ENCODE measurements around the gene OR8B4. TPM values are rescaled to one million over a fixed set of nuclear protein-coding genes. Genes with fewer than 3 reads are reported as not detected.

The OR8B4 gene
- total RNA-seq, 1 experiment from 2014 or later = not detected

DNA sequence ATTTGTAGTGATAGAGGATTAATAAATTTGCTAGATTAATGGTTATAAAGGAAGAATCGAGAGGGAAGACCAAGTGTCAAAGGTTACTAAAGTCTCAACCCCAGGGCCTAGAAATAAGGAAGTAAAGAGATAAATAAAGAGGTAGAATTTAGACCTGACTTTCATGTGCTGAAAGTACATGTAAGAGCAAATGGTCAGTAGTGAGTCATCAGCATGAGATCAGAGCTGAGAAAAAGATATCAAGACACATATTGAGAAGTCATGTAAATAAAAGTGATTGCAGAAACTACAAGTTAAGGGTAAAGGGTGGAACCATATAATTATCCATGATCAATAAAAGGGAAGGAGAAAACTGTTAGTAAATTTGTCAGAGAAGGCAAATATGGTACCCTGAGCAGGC lies 22.2 kb upstream of the OR8B4 start:
- Histone ChIP-seq H2AFZ (ENCODE audit: low read depth, low read length, poor library complexity, severe bottlenecking) (no peak overlapping the region), H3K27ac (ENCODE audit: low read depth, low read length) (no peak overlapping the region), H3K4me3 (replicated peaks in 1 of 2; ENCODE audit: low read depth in 1 of 2, low read length in 2 of 2) (no peak overlapping the region), H3K79me2 (ENCODE audit: insufficient read depth, low read length) (no peaks in the 10 kb centered on the region), H3K36me3 (ENCODE audit: control insufficient read depth in 1 of 2, insufficient read depth in 2 of 2, low read length in 2 of 2) (no peaks in the 10 kb centered on the region), H3K27me3 (ENCODE audit: insufficient read depth, low read length) (peaks cover 32% of the 10 kb centered on the region; the same call in 1 of the 2 replicates), H3K9me2 (ENCODE audit: insufficient read depth) (no peaks in the 10 kb centered on the region), H3K9ac (ENCODE audit: low read length) (no peak overlapping the region), H3K9me3 (ENCODE audit: control insufficient read depth in 1 of 2, insufficient read depth in 1 of 2, low read depth in 1 of 2, low read length in 2 of 2) (no peaks in the 10 kb centered on the region), H3K4me1 (ENCODE audit: control insufficient read depth in 1 of 2, insufficient read depth in 2 of 2, low read length in 2 of 2) (no peaks in the 10 kb centered on the region), H3K4me2 (ENCODE audit: low read length) (no peak overlapping the region), H4K20me1 (ENCODE audit: insufficient read depth) (no peaks in the 10 kb centered on the region)
- ATAC-seq (no peak), DNase-seq (ENCODE audit: low read depth, low spot score) (no peak)
- ChIA-PET POLR2A (no interaction called here), RAD21 (ENCODE audit: low non-redundant PET in 1 of 2, low total read pairs in 2 of 2, uncharacterized antibody in 2 of 2, unreplicated experiment in 2 of 2) (no interaction called here), CTCF (no interaction called here)
- intact Hi-C loops (cut with micrococcal nuclease) = no loop called here
- TF ChIP-seq RAD21 (IDR thresholded peaks at IDR 0.05; ENCODE audit: low read depth) (no peak), ZNF274 (IDR thresholded peaks at IDR 0.05; ENCODE audit: low read depth, low read length) (no peak), ELF1 (IDR thresholded peaks at IDR 0.05; ENCODE audit: borderline replicate concordance, low read depth) (no peak), JUND (IDR thresholded peaks at IDR 0.05) (no peak), EGR1 (IDR thresholded peaks at IDR 0.05; ENCODE audit: low read depth) (no peak), ZFX (IDR thresholded peaks at IDR 0.05) (no peak), CEBPB (IDR thresholded peaks at IDR 0.05; ENCODE audit: low read depth) (no peak), SRF (IDR thresholded peaks at IDR 0.05; ENCODE audit: low read depth) (no peak), POLR2A (IDR thresholded peaks at IDR 0.05; ENCODE audit: borderline replicate concordance, extremely low read depth, insufficient read depth, insufficient read length) (no peak), POLR2AphosphoS5 (IDR thresholded peaks at IDR 0.05; ENCODE audit: low read depth, low read length) (no peak), SP1 (IDR thresholded peaks at IDR 0.05; ENCODE audit: low read depth) (no peak), SIN3A (IDR thresholded peaks at IDR 0.05; ENCODE audit: low read depth) (no peak), YY1 (IDR thresholded peaks at IDR 0.05; ENCODE audit: extremely low read depth, insufficient replicate concordance, low read depth, low read length) (no peak), FOSL1 (IDR thresholded peaks at IDR 0.05; ENCODE audit: low read depth) (no peak)
- TF ChIP-seq, protein P1, sequence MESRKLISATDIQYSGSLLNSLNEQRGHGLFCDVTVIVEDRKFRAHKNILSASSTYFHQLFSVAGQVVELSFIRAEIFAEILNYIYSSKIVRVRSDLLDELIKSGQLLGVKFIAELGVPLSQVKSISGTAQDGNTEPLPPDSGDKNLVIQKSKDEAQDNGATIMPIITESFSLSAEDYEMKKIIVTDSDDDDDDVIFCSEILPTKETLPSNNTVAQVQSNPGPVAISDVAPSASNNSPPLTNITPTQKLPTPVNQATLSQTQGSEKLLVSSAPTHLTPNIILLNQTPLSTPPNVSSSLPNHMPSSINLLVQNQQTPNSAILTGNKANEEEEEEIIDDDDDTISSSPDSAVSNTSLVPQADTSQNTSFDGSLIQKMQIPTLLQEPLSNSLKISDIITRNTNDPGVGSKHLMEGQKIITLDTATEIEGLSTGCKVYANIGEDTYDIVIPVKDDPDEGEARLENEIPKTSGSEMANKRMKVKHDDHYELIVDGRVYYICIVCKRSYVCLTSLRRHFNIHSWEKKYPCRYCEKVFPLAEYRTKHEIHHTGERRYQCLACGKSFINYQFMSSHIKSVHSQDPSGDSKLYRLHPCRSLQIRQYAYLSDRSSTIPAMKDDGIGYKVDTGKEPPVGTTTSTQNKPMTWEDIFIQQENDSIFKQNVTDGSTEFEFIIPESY (IDR thresholded peaks at IDR 0.05; ENCODE audit: extremely low read depth, insufficient replicate concordance, low read length) = no peak
- TF ChIP-seq, protein P2, sequence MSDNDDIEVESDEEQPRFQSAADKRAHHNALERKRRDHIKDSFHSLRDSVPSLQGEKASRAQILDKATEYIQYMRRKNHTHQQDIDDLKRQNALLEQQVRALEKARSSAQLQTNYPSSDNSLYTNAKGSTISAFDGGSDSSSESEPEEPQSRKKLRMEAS (IDR thresholded peaks at IDR 0.05) = no peak
- TF ChIP-seq, protein P3, sequence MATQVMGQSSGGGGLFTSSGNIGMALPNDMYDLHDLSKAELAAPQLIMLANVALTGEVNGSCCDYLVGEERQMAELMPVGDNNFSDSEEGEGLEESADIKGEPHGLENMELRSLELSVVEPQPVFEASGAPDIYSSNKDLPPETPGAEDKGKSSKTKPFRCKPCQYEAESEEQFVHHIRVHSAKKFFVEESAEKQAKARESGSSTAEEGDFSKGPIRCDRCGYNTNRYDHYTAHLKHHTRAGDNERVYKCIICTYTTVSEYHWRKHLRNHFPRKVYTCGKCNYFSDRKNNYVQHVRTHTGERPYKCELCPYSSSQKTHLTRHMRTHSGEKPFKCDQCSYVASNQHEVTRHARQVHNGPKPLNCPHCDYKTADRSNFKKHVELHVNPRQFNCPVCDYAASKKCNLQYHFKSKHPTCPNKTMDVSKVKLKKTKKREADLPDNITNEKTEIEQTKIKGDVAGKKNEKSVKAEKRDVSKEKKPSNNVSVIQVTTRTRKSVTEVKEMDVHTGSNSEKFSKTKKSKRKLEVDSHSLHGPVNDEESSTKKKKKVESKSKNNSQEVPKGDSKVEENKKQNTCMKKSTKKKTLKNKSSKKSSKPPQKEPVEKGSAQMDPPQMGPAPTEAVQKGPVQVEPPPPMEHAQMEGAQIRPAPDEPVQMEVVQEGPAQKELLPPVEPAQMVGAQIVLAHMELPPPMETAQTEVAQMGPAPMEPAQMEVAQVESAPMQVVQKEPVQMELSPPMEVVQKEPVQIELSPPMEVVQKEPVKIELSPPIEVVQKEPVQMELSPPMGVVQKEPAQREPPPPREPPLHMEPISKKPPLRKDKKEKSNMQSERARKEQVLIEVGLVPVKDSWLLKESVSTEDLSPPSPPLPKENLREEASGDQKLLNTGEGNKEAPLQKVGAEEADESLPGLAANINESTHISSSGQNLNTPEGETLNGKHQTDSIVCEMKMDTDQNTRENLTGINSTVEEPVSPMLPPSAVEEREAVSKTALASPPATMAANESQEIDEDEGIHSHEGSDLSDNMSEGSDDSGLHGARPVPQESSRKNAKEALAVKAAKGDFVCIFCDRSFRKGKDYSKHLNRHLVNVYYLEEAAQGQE (IDR thresholded peaks at IDR 0.05; ENCODE audit: low read depth) = no peak
- TF ChIP-seq, protein P4, sequence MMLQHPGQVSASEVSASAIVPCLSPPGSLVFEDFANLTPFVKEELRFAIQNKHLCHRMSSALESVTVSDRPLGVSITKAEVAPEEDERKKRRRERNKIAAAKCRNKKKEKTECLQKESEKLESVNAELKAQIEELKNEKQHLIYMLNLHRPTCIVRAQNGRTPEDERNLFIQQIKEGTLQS (IDR thresholded peaks at IDR 0.05) = no peak
- no TSS peak for BruUV-seq (replicated peaks)

All from HCT116 (cell line).